ENCODE results near the gene POLG. TPM values are rescaled to one million over a fixed set of nuclear protein-coding genes. Genes with fewer than 3 reads are reported as not detected.

The POLG gene
- total RNA-seq, 1 experiment from 2014 or later, result 83.6 TPM

- DNase-seq, result no peak
- Mint-ChIP-seq H3K27ac (ENCODE audit: unreplicated experiment) (no peak overlapping the region), H3K9me3 (ENCODE audit: low read depth, unreplicated experiment) (no peaks in the 10 kb centered on the region), H3K36me3 (ENCODE audit: insufficient read depth, unreplicated experiment) (no peaks in the 10 kb centered on the region), H3K4me1 (ENCODE audit: low read depth, unreplicated experiment) (peaks cover 17% of the 10 kb centered on the region), H3K4me3 (ENCODE audit: low read depth, unreplicated experiment) (no peak overlapping the region), H3K27me3 (ENCODE audit: unreplicated experiment) (peaks cover 93% of the 10 kb centered on the region)
- no TSS peak for BruUV-seq (replicated peaks)
- TF ChIP-seq CTCF (IDR thresholded peaks at IDR 0.05; ENCODE audit: unreplicated experiment), result no peak
- intact Hi-C loops (cut with micrococcal nuclease; ENCODE audit: unreplicated experiment), result no loop called here
- CTCF ChIA-PET, result no interaction called here
Measured at GRCh38 chr15:89381888-89382686, 47.5 kb upstream of the POLG start.

GRCh38 chr15:89381331-89381730 is 46.7 kb upstream of the POLG start:
- Mint-ChIP-seq H3K4me3 (ENCODE audit: low read depth, unreplicated experiment) (no peak overlapping the region), H3K27me3 (ENCODE audit: unreplicated experiment) (peaks cover 95% of the 10 kb centered on the region), H3K36me3 (ENCODE audit: insufficient read depth, unreplicated experiment) (no peaks in the 10 kb centered on the region), H3K9me3 (ENCODE audit: low read depth, unreplicated experiment) (no peaks in the 10 kb centered on the region), H3K4me1 (ENCODE audit: low read depth, unreplicated experiment) (peaks cover 17% of the 10 kb centered on the region), H3K27ac (ENCODE audit: unreplicated experiment) (no peak overlapping the region)
- TF ChIP-seq CTCF (IDR thresholded peaks at IDR 0.05; ENCODE audit: unreplicated experiment), result no peak
- BruUV-seq (replicated peaks), result no TSS peak
- CTCF ChIA-PET, result no interaction called here
- intact Hi-C loops (cut with micrococcal nuclease; ENCODE audit: unreplicated experiment), result no loop called here
- no peak for DNase-seq

- peak; percentile 58 for DNase-seq
- Mint-ChIP-seq H3K27me3 (ENCODE audit: unreplicated experiment) (peaks cover 100% of the 10 kb centered on the region), H3K9me3 (ENCODE audit: low read depth, unreplicated experiment) (no peaks in the 10 kb centered on the region), H3K4me1 (ENCODE audit: low read depth, unreplicated experiment) (peaks cover 17% of the 10 kb centered on the region), H3K36me3 (ENCODE audit: insufficient read depth, unreplicated experiment) (no peaks in the 10 kb centered on the region), H3K27ac (ENCODE audit: unreplicated experiment) (no peak overlapping the region), H3K4me3 (ENCODE audit: low read depth, unreplicated experiment) (no peak overlapping the region)
- intact Hi-C loops (cut with micrococcal nuclease; ENCODE audit: unreplicated experiment), result no loop called here
- BruUV-seq (replicated peaks), result no TSS peak
- CTCF ChIA-PET, result interaction anchor here (0.6 to 1.8 kb wide), 6 partner anchors 12 to 51 kb away, joined by 3 to 6 read pairs (median 3); no protein-coding TSS in a partner anchor
- no peak for TF ChIP-seq CTCF (IDR thresholded peaks at IDR 0.05; ENCODE audit: unreplicated experiment)
Measured at GRCh38 chr15:89379818-89380217, 45.2 kb upstream of the POLG start.

GRCh38 chr15:89379251-89379695 is 44.6 kb upstream of the POLG start:
- no TSS peak for BruUV-seq (replicated peaks)
- H3K36me3 Mint-ChIP-seq (ENCODE audit: insufficient read depth, unreplicated experiment), result no peaks in the 10 kb centered on the region
- DNase-seq, result no peak
- H3K27me3 Mint-ChIP-seq (ENCODE audit: unreplicated experiment), result peaks cover 100% of the 10 kb centered on the region
- no peak for TF ChIP-seq CTCF (IDR thresholded peaks at IDR 0.05; ENCODE audit: unreplicated experiment)
- H3K4me3 Mint-ChIP-seq (ENCODE audit: low read depth, unreplicated experiment), result no peak overlapping the region
- intact Hi-C loops (cut with micrococcal nuclease; ENCODE audit: unreplicated experiment), result no loop called here
- no peaks in the 10 kb centered on the region for H3K9me3 Mint-ChIP-seq (ENCODE audit: low read depth, unreplicated experiment)
- no peak overlapping the region for H3K27ac Mint-ChIP-seq (ENCODE audit: unreplicated experiment)
- CTCF ChIA-PET, result interaction anchor here (1.1 to 1.8 kb wide), 4 partner anchors 12 to 51 kb away, joined by 3 to 6 read pairs (median 4); no protein-coding TSS in a partner anchor
- H3K4me1 Mint-ChIP-seq (ENCODE audit: low read depth, unreplicated experiment), result peaks cover 17% of the 10 kb centered on the region
